IMR-90 (cell line): ENCODE measurements around the gene LRRC7.

Experiments
- CEBPB ChIP-seq: IDR thresholded peaks from 2 replicates; pipeline ENCODE4 v1.6.1; 2012; ENCODE audit warnings: low read depth, low read length, improper control_type of control experiment
- FOS ChIP-seq: fragments of 150-350 bp; IDR thresholded peaks from 2 replicates; pipeline ENCODE4 v1.6.1; 2016; ENCODE audit warnings: low read depth, low read length
- MAFK ChIP-seq: IDR thresholded peaks from 2 replicates; pipeline ENCODE4 v1.6.1; 2012; ENCODE audit warnings: low read depth, low read length, improper control_type of control experiment
- POLR2A ChIP-seq: IDR thresholded peaks from 2 replicates; pipeline ENCODE4 v1.6.1; 2012; ENCODE audit warnings: mild to moderate bottlenecking, low read depth, low read length
- RAD21 ChIP-seq: IDR thresholded peaks from 2 replicates; pipeline ENCODE4 v1.6.1; 2012; ENCODE audit warnings: low read length, improper control_type of control experiment
- RCOR1 ChIP-seq: IDR thresholded peaks from 2 replicates; pipeline ENCODE4 v1.6.1; 2012; ENCODE audit warnings: mild to moderate bottlenecking, low read length, improper control_type of control experiment; ENCODE audit not compliant: insufficient replicate concordance
- RFX5 ChIP-seq: IDR thresholded peaks from 2 replicates; pipeline ENCODE4 v1.8.0; 2012; ENCODE audit warnings: low read depth, mild to moderate bottlenecking, low read length, moderate library complexity
- SMC3 ChIP-seq: fragments of 150-350 bp; IDR thresholded peaks from 2 replicates; pipeline ENCODE4 v1.6.1; 2016; ENCODE audit warnings: low read depth, mild to moderate bottlenecking, antibody characterized with exemption, low read length, moderate library complexity
- TF ChIP-seq, protein P1 (sequence below): conservative IDR thresholded peaks from 2 replicates; pipeline ENCODE4 v1.5.1; 2012; ENCODE audit warnings: mild to moderate bottlenecking, low read depth, low read length, improper control_type of control experiment
- TF ChIP-seq, protein P2 (sequence below): fragments of 150-350 bp; IDR thresholded peaks from 2 replicates; pipeline ENCODE4 v1.6.1; 2016; ENCODE audit warnings: low read depth, mild to moderate bottlenecking, low read length, moderate library complexity, borderline replicate concordance
- TF ChIP-seq, protein P3 (sequence below): fragments of 150-350 bp; IDR thresholded peaks from 2 replicates; pipeline ENCODE4 v1.6.1; 2017; ENCODE audit warnings: mild to moderate bottlenecking, antibody characterized with exemption, low read length, low read depth

GRCh38 chr1:69824932-69825331, 257.2 kb downstream of the LRRC7 start:
- TF ChIP-seq RAD21, result no peak
- TF ChIP-seq, protein P1, sequence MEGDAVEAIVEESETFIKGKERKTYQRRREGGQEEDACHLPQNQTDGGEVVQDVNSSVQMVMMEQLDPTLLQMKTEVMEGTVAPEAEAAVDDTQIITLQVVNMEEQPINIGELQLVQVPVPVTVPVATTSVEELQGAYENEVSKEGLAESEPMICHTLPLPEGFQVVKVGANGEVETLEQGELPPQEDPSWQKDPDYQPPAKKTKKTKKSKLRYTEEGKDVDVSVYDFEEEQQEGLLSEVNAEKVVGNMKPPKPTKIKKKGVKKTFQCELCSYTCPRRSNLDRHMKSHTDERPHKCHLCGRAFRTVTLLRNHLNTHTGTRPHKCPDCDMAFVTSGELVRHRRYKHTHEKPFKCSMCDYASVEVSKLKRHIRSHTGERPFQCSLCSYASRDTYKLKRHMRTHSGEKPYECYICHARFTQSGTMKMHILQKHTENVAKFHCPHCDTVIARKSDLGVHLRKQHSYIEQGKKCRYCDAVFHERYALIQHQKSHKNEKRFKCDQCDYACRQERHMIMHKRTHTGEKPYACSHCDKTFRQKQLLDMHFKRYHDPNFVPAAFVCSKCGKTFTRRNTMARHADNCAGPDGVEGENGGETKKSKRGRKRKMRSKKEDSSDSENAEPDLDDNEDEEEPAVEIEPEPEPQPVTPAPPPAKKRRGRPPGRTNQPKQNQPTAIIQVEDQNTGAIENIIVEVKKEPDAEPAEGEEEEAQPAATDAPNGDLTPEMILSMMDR, result no peak
- no peak for TF ChIP-seq SMC3
- TF ChIP-seq, protein P2, sequence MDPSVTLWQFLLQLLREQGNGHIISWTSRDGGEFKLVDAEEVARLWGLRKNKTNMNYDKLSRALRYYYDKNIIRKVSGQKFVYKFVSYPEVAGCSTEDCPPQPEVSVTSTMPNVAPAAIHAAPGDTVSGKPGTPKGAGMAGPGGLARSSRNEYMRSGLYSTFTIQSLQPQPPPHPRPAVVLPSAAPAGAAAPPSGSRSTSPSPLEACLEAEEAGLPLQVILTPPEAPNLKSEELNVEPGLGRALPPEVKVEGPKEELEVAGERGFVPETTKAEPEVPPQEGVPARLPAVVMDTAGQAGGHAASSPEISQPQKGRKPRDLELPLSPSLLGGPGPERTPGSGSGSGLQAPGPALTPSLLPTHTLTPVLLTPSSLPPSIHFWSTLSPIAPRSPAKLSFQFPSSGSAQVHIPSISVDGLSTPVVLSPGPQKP, result no peak
- TF ChIP-seq, protein P3, sequence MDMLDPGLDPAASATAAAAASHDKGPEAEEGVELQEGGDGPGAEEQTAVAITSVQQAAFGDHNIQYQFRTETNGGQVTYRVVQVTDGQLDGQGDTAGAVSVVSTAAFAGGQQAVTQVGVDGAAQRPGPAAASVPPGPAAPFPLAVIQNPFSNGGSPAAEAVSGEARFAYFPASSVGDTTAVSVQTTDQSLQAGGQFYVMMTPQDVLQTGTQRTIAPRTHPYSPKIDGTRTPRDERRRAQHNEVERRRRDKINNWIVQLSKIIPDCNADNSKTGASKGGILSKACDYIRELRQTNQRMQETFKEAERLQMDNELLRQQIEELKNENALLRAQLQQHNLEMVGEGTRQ, result no peak
- no peak for TF ChIP-seq POLR2A
- TF ChIP-seq RCOR1, result no peak
- TF ChIP-seq MAFK, result no peak
- no peak for TF ChIP-seq FOS
- no peak for TF ChIP-seq CEBPB
- no peak for TF ChIP-seq RFX5
